K562 (cell line): Measurements from ENCODE around the gene GEMIN5. TPM values are rescaled to one million over a fixed set of nuclear protein-coding genes. Genes with fewer than 3 reads are reported as not detected.

ENCODE experiments used
- ATAC-seq: fragments of 200-7000 bp; cut with Tn5 transposase; 3 replicates; pipeline ENCODE4 v1.9.1; 2020; ENCODE audit warnings: moderate library complexity
- BruUV-seq: library from RNA; stranded (reverse); fragments of 400-500 nt; replicated peaks from 2 replicates; lab custom pipeline; 2021; lab: Mats Ljungman, UMichigan
- CTCF ChIA-PET: fragments of 300-600 bp; formaldehyde crosslinking; extraction: SDS; loops from one replicate; lab custom pipeline; 2021; ENCODE audit warnings: low intra/inter-chr PET ratio; lab: Yijun Ruan, JAX
- POLR2A ChIA-PET: fragments of 300-600, 350-650 bp; sonication (Branson Sonifier 250); formaldehyde crosslinking; extraction: SDS; loops from one replicate; lab custom pipeline; 2021; ENCODE audit warnings: antibody characterized with exemption, inconsistent platforms; lab: Yijun Ruan, JAX
- DNase-seq, 4 experiments: peaks; one replicate each; pipeline versions ENCODE4 v3.0.0 to v3.0.0-alpha.2; 2011 to 2018; ENCODE audit warnings: low spot score in 3 of 4, mixed read lengths in 3 of 4; ENCODE audit errors: extremely low read depth in 1 of 4
- FAIRE-seq: peaks from 2 replicates; lab custom pipeline; 2011; peaks lifted over from hg19 to GRCh38; lab: Jason Lieb, UNC
- H2AFZ ChIP-seq: 2 replicates; pipeline ENCODE4 v1.6.0; 2011; ENCODE audit warnings: low read depth, low read length, control low read depth, inconsistent platforms
- H3K27ac ChIP-seq: fragments of 200-600 bp; 3 replicates; pipeline ENCODE4 v1.8.0; 2011; ENCODE audit warnings: low read depth, mild to moderate bottlenecking, control low read depth, inconsistent platforms, low read length, moderate library complexity, mixed read lengths; ENCODE audit errors: extremely low read depth
- H3K27me3 ChIP-seq, 2 experiments: fragments of 300-600 bp in 1 of 2; 2 replicates in 1 of 2; 3 replicates in 1 of 2; pipeline versions ENCODE4 v1.6.0 to v1.8.0; 2011; ENCODE audit warnings: inconsistent platforms in 2 of 2, low read length in 2 of 2, mild to moderate bottlenecking in 1 of 2, mixed read lengths in 1 of 2, moderate library complexity in 1 of 2; ENCODE audit not compliant: control insufficient read depth in 2 of 2, insufficient read depth in 2 of 2
- H3K36me3 ChIP-seq: fragments of 300-600 bp; 3 replicates; pipeline ENCODE4 v1.8.0; 2011; ENCODE audit warnings: mild to moderate bottlenecking, low read length, inconsistent platforms; ENCODE audit not compliant: control insufficient read depth, insufficient read depth
- H3K4me1 ChIP-seq, 2 experiments: fragments of 200-600 bp in 1 of 2; replicated peaks in 1 of 2; 2 replicates in 1 of 2; 3 replicates in 1 of 2; pipeline versions ENCODE4 v1.5.1 to v1.8.0; 2011; ENCODE audit warnings: inconsistent platforms in 2 of 2, low read length in 2 of 2, mild to moderate bottlenecking in 1 of 2, mixed read lengths in 1 of 2, moderate library complexity in 1 of 2; ENCODE audit not compliant: control insufficient read depth in 2 of 2, insufficient read depth in 2 of 2
- H3K4me2 ChIP-seq: 2 replicates; pipeline ENCODE4 v1.6.1; 2011; ENCODE audit warnings: low read length, control low read depth, inconsistent platforms, mixed read lengths; ENCODE audit not compliant: insufficient read depth
- H3K4me3 ChIP-seq: fragments of 200-600 bp; sonication (generic), shearing (Covaris generic); 2 replicates; pipeline ENCODE4 v1.5.1; 2016; ENCODE audit warnings: control low read depth, inconsistent platforms
- H3K79me2 ChIP-seq: fragments of 200-600 bp; 3 replicates; pipeline ENCODE4 v1.8.0; 2011; ENCODE audit warnings: low read length, inconsistent platforms; ENCODE audit not compliant: control insufficient read depth, insufficient read depth
- H3K9ac ChIP-seq, 2 experiments: 2 replicates each; pipeline versions ENCODE4 v1.6.0 to v1.6.1; 2011; ENCODE audit warnings: low read depth in 2 of 2, low read length in 2 of 2, control low read depth in 1 of 2, inconsistent platforms in 1 of 2, mild to moderate bottlenecking in 1 of 2, mixed read lengths in 1 of 2; ENCODE audit not compliant: insufficient read depth in 1 of 2
- H3K9me1 ChIP-seq: one replicate; pipeline ENCODE4 v1.6.0; 2011; ENCODE audit warnings: inconsistent platforms, mild to moderate bottlenecking, low read length, moderate library complexity; ENCODE audit not compliant: control insufficient read depth, insufficient read depth
- H3K9me3 ChIP-seq: replicated peaks from 2 replicates; pipeline ENCODE4 v1.5.1; 2011; ENCODE audit warnings: low read depth, low read length, inconsistent platforms; ENCODE audit not compliant: control insufficient read depth, insufficient read depth
- H4K20me1 ChIP-seq: replicated peaks from 2 replicates; pipeline ENCODE4 v1.6.1; 2011; ENCODE audit warnings: low read length, inconsistent platforms, mixed read lengths; ENCODE audit not compliant: control insufficient read depth, insufficient read depth
- BRD9 ChIP-seq: fragments of 450-650 bp; IDR thresholded peaks from 2 replicates; pipeline ENCODE4 v1.6.1; 2018; ENCODE audit warnings: low read depth; ENCODE audit not compliant: partially characterized antibody
- CREB3L1 ChIP-seq: fragments of 450-650 bp; IDR thresholded peaks from 2 replicates; pipeline ENCODE4 v1.6.1; 2014; ENCODE audit warnings: low read depth, mild to moderate bottlenecking, moderate library complexity, borderline replicate concordance
- RAD21 ChIP-seq, 2 experiments: fragments of 250-450 bp in 1 of 2; fragments of 450-650 bp in 1 of 2; sonication (Bioruptor Pico) in 1 of 2; formaldehyde crosslinking in 1 of 2; IDR thresholded peaks in 1 of 2; conservative IDR thresholded peaks in 1 of 2; 2 replicates each; pipeline versions ENCODE4 v1.4.0 to v1.8.0; 2020 to 2022; ENCODE audit warnings: mild to moderate bottlenecking in 2 of 2, moderate library complexity in 1 of 2
- RFX1 ChIP-seq: fragments of 450-650 bp; IDR thresholded peaks from 2 replicates; pipeline ENCODE4 v1.6.1; 2016; ENCODE audit warnings: mild to moderate bottlenecking, moderate library complexity
- WGBS: fragments of 100-300 bp; shearing (Covaris generic); methylation state at CpG from one replicate; pipeline ENCODE4 v1.1.6; 2016; ENCODE audit warnings: low coverage, mixed read lengths; ENCODE audit not compliant: insufficient coverage; ENCODE audit errors: missing lambda C conversion rate; 5-methylcytosine and 5-hydroxymethylcytosine counted together
- in situ Hi-C: fragments of 300-500 bp; cut with MboI; formaldehyde crosslinking; loops from 4 replicates; pipeline ENCODE4 v1.15.0; 2018; ENCODE audit warnings: inconsistent platforms, mixed read lengths
- intact Hi-C: fragments of 100-400 bp; cut with micrococcal nuclease; formaldehyde crosslinking; loops from 2 replicates; pipeline ENCODE4 v1.14.2; 2022
- polyA plus RNA-seq, 8 experiments: library from polyadenylated mRNA; depleted of rRNA in 4 of 8; stranded (reverse) in 5 of 8; unstranded in 3 of 8; fragments of >200 nt; fragmentation: Nextera tagmentation in 2 of 8; fragmentation: Illumina TruSeq in 1 of 8; extraction: Ambion mirVana in 2 of 8; extraction: Trizol in 1 of 8; gene quantifications; 2 replicates each; pipeline versions ENCODE4 v1.2.1 to v1.2.3, GENCODE V29; 2011 to 2014; ENCODE audit warnings: inconsistent platforms in 1 of 8, missing spikeins in 1 of 8
- total RNA-seq, 7 experiments: library from RNA; depleted of rRNA in 6 of 7; stranded (reverse); fragments of >200 nt in 6 of 7; fragmentation: Illumina TruSeq in 2 of 7; extraction: Trizol in 2 of 7; gene quantifications; 2 replicates each; pipeline versions ENCODE4 v1.2.1 to v1.2.3, GENCODE V29; 2011 to 2021; ENCODE audit warnings: low replicate concordance in 1 of 7

Gene GEMIN5
- total and polyA plus RNA-seq, 9 of the 15 experiments (the other 6 are each of a cell fraction or from before 2014, with no cell fraction given): 10.3 to 48.2 (median 34.7) TPM

DNA sequence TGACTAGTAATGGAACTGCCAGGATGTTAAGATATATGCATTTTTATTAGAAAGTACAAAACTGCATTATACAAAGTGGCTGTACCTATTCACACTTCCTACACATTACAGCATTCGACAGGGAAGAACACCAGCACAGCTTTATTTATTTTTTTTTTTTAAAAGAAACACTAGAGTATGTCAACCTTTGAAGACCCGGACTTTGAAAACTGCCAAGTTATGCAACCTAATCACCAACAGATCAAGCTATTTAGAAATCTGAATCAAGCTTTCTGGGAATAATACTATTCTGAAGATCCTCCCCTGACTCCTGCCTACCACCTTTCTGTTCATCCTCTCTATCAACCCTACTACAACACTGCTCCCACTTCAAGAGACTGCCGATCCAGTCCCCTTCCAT is 4.5 kb downstream of the GEMIN5 start:
- TF ChIP-seq BRD9: no peak
- TF ChIP-seq RAD21 (CRISPR knock-in tag; conservative IDR thresholded peaks at IDR 0.05 in 1 of 2, IDR thresholded peaks at IDR 0.05 in 1 of 2): no peak
- TF ChIP-seq CREB3L1: no peak
- TF ChIP-seq RFX1: no peak
- WGBS: 80% methylated on average over 3 of the region's 3 CpGs
- Histone ChIP-seq H3K27ac (no peak overlapping the region), H3K9ac (no peak overlapping the region), H3K4me1 (peaks cover 2 to 11% of the 10 kb centered on the region in 2 experiments; a peak in 4 of 5 replicates), H3K27me3 (no peaks in the 10 kb centered on the region), H2AFZ (no peak overlapping the region), H3K79me2 (peaks cover 38% of the 10 kb centered on the region), H4K20me1 (no peaks in the 10 kb centered on the region), H3K36me3 (peaks cover 66% of the 10 kb centered on the region), H3K4me2 (no peak overlapping the region), H3K9me3 (no peaks in the 10 kb centered on the region), H3K9me1 (no peaks in the 10 kb centered on the region), H3K4me3 (no peak overlapping the region)
- no peak for DNase-seq
- in situ Hi-C loops (no loop called here), intact Hi-C loops (no loop called here)
- ChIA-PET CTCF (no interaction called here), POLR2A (interaction anchor here (1.0 kb wide), 1 partner anchor 26 kb away, joined by 3 read pairs; no protein-coding TSS in a partner anchor)
- no peak for FAIRE-seq
- BruUV-seq: no TSS peak
- ATAC-seq: no peak
